Measurements from ENCODE around the gene PRDM11.
A peak's percentile ranks its signal among the peaks of the same experiment; 100 is the strongest.

PRDM11 gene

GRCh38 chr11:45213316-45213665 lies 66.9 kb downstream of the PRDM11 start:
- no peak for DNase-seq

- DNase-seq = no peak
Measured at GRCh38 chr11:45213717-45214116, 67.3 kb downstream of the PRDM11 start.

GRCh38 chr11:45215098-45215865 lies 68.8 kb downstream of the PRDM11 start:
- DNase-seq = no peak

- DNase-seq = no peak
Measured at GRCh38 chr11:45216031-45216430, 69.6 kb downstream of the PRDM11 start.

GRCh38 chr11:45216901-45217300 lies 70.5 kb downstream of the PRDM11 start:
- no peak for DNase-seq

- DNase-seq = no peak
Measured at GRCh38 chr11:45217991-45218390, 71.6 kb downstream of the PRDM11 start.

GRCh38 chr11:45218705-45219104 lies 72.3 kb downstream of the PRDM11 start:
- DNase-seq = no peak

- no peak for DNase-seq
Measured at GRCh38 chr11:45219411-45219810, 73.0 kb downstream of the PRDM11 start.

- DNase-seq = no peak
Measured at GRCh38 chr11:45223496-45223895, 77.1 kb downstream of the PRDM11 start.

GRCh38 chr11:45224766-45225165 lies 78.3 kb downstream of the PRDM11 start:
- no peak for DNase-seq

GRCh38 chr11:45225277-45225676 lies 78.8 kb downstream of the PRDM11 start:
- DNase-seq = no peak

- no peak for DNase-seq
Measured at GRCh38 chr11:45225961-45226871, 79.8 kb downstream of the PRDM11 start.

- no peak for DNase-seq
Measured at GRCh38 chr11:45226901-45227300, 80.5 kb downstream of the PRDM11 start.

- no peak for DNase-seq
Measured at GRCh38 chr11:45227836-45228235, 81.4 kb downstream of the PRDM11 start.

- no peak for DNase-seq
Measured at GRCh38 chr11:45229401-45230020, 83.1 kb downstream of the PRDM11 start.

GRCh38 chr11:45232341-45233080 lies 86.1 kb downstream of the PRDM11 start:
- peak; percentile 65 for DNase-seq

- peak; percentile 11 for DNase-seq
Measured at GRCh38 chr11:45233121-45233803, 86.8 kb downstream of the PRDM11 start.

- DNase-seq = no peak
Measured at GRCh38 chr11:45233804-45234170, 87.3 kb downstream of the PRDM11 start.

GRCh38 chr11:45234306-45235006 lies 88.0 kb downstream of the PRDM11 start:
- no peak for DNase-seq

- peak; percentile 86 for DNase-seq
Measured at GRCh38 chr11:45237711-45238315, 91.4 kb downstream of the PRDM11 start.

- DNase-seq = no peak
Measured at GRCh38 chr11:45238724-45239123, 92.3 kb downstream of the PRDM11 start.

All from NCI-H2171 treated with DMSO at 0.1 percent for 48 hours (cell line).